Suppressor macrophage treated with lipopolysaccharide for 1 hour (primary cell): ENCODE measurements around the gene MED26.

Experiments used
- DNase-seq, 3 donors: peaks; one replicate each; pipeline ENCODE4 v3.0.0-alpha.2; 2020 to 2022

The MED26 gene

DNA sequence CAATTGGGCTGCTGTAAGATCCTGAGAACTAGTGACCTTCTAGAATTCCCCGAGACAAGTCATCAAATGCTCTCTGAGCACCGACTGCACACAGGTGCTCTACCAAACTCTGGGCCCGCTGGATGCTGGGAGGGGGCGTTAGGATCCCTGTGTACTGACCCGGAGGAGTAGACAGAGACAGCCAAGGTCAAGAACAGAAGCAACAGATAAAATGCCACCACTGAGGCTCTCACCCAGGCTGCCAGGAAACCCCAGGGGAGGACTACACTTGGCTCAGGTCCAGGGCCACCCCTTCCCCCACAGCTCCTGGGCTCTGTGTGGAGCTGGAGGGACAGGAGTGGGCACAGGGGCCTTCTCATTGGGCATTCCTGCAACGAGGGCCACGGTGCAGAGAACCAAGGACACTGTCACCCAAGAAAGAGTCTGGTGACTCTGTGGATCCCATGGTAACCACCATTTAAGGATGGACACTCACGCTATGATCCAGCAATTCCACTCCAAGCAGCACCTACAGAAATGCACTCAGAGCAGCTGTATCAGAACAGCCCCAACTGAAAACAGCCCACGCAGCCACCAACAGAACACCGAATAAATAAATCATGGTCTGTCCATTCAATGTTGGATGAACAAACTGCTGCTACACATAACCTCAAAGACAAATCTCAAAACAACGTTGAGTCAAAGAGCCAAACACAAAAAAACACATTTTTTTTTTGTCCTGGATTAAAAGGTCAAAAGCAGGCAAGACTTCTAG is 39.0 kb downstream of the MED26 start:
- DNase-seq, result no peak

- DNase-seq, result peak; percentile 40 to 84 (median 48)
Observed at GRCh38 chr19:16587833-16588823, 39.9 kb downstream of the MED26 start.

GRCh38 chr19:16586991-16587832 is 40.8 kb downstream of the MED26 start:
- DNase-seq, result peak; percentile 47 to 88 (median 85)

DNA sequence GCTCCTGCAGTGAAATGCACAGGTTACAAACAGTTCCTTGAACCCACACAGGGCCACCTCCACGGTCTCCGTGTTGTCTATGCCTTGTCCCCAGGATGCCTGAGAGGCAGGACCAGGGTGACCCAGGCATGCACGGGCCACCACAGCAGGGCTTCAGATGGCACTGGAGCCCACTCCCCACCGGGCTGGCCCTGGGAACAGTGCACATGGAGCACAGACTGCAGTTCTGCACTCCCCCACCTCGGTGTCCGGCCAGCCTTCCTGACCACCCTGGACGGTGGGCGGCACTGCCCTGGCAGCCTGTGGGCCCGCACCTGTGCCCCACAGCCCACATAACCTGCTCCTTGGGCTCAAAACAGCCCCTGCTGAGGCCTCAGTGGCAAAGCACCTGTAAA is 41.5 kb downstream of the MED26 start:
- no peak for DNase-seq

- DNase-seq, result peak; percentile 91 to 93 (median 93)
Observed at GRCh38 chr19:16585808-16586476, 42.1 kb downstream of the MED26 start.

GRCh38 chr19:16585094-16585801 is 42.8 kb downstream of the MED26 start:
- no peak for DNase-seq

GRCh38 chr19:16584248-16585093 is 43.5 kb downstream of the MED26 start:
- peak; percentile 92 to 95 (median 94) for DNase-seq

DNA sequence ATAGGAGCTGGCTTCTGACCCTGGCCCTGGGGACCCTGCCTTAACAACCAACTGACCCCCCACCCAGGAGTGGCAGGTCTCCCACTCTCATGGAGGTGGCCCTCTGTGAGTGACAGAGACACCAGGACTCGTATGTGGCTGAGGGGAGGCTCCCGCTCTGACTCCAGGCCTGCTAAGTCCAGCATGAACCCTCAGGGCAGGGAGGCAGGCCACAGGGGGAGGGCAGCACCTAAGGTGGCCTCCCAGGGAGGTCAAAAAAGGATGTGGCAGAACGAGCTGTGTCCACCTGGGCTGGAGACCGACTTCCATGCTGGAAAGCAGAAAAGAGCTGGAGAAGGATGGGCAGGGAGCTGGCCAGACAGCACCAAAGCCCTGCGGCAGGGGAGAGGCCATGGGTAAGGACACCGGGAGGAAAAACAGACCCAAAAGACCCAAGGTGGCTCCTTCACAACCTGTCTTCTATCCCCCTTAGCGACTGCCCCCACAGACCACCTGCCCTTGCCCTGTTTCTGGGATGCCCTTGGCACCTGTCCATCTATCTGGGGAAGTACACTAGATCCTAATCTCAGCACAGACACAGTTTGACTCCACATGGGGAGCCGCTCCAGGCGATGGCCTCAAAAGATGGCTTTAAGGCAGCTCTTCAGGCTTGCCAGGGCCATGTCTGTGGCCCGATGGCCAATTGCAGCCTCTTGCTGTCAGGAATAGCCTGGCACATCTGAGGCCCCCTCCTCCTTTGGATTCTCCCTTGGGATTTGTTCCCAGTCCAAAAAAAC is 45.3 kb downstream of the MED26 start:
- DNase-seq, result no peak

- DNase-seq, result no peak
Observed at GRCh38 chr19:16581971-16582343, 46.0 kb downstream of the MED26 start.

DNA sequence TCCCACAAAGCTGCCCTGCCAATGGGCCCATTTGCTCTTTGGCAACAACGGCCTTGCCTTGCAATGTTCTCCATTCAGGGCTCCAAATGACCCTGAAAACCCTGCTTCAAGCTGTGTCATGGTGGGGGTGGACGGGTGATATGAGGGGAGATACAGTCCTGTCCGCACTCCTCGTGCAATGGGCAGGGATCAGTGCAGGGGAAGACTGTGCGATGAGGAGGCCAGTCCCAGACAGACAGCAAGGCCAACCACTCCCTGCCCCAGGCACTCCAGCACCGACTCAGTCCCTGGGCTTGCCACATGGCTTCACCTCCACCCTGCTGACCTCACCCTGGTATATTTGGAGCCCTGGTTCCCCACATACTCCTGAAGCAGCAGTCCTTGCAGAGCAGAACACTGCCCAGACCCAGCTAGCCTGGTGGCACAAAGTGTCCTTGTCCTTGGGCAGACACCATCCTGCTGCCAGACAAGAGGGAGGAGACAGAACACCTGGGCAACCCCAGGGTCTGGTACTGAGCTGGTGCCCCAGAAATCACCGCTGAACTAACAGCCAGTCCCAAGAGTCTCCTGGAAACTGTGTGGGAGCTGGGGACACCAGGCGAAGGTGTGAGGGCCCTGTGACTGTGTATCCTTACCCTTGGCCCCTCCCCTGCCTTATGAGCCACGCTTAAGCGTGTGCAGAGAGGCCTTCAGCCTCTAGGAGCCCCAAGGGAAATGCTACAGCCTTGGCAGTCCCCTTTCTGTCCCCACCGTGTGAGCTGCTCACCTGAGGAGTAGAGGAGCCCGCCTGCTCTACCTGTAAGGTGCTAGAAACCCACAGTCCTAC is 46.6 kb downstream of the MED26 start:
- DNase-seq, result no peak

DNA sequence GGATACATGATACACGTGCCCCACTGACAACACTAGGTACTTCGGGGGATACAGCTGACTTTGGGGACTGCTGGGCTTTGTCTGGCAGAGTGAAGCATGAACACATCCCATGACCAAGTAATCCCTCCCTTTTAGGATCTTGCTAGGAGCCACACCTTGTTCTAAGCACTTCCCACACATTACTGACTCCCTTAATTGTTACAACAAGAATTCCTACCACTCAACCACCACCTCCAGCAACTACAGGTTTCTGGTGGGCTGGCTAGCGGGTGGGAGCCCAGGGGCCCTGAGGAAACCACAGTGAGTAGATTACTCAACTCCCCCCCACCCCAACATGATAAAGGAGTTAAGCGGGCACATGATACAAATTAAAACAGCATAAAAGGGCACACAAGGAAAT is 48.6 kb downstream of the MED26 start:
- no peak for DNase-seq

GRCh38 chr19:16577531-16577985 is 50.4 kb downstream of the MED26 start:
- DNase-seq, result peak in 2 of 3 donors; percentile 25 to 33

GRCh38 chr19:16576690-16577530 is 51.1 kb downstream of the MED26 start:
- no peak for DNase-seq

- no peak for DNase-seq
Observed at GRCh38 chr19:16575861-16576689, 51.9 kb downstream of the MED26 start.

DNA sequence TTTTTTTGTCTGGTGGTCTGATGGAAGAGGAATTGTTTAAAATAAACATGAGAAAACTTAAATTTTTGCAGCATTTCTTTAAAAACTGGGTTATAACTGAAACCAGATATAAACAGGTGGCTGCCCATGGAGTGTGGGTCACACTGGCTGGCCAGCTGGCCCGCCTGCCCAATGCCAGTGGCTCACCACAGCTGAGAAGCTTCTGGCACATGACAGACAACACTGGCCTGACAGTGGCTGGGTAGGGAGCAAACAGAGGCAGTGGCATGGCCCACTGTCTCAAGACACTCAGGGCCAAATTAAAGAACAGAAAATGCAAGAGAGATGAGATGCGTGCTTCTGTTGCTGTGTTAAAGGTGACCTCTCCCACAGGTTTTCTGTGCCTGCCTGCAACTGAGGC is 52.7 kb downstream of the MED26 start:
- DNase-seq, result no peak

DNA sequence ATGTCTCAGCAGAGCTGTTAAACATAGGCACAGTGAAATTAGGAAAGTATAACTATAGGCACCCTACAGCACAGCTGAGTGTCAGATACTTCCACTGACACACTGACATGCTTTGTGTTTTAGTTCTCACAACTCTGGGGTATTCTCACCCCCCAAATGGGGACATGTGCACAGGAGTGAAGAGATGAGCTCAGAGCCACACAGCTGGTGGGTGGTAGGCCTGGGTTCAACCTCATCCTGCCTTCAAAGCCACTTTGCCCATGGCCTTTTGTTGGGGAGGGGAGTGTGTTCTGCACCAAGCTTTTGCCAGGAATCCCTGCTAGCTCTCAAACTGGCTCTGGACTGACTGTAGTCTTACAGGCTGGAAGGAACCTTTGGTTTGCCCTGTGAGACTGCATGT is 54.1 kb downstream of the MED26 start:
- DNase-seq, result no peak

GRCh38 chr19:16573296-16573695 is 54.7 kb downstream of the MED26 start:
- DNase-seq, result no peak
